Stimulated activated CD8-positive, alpha-beta memory T cell treated with anti-CD3 and anti-CD28 coated beads, Interleukin-15, amount 100 ng/mL, for 4 hours (primary cell): ENCODE results near the gene LRRN2.

ENCODE experiments used
- DNase-seq, 2 donors: peaks; one replicate each; pipeline ENCODE4 v3.0.0-alpha.2; 2020; ENCODE audit warnings: low read depth in 2 of 2

The LRRN2 gene

DNA sequence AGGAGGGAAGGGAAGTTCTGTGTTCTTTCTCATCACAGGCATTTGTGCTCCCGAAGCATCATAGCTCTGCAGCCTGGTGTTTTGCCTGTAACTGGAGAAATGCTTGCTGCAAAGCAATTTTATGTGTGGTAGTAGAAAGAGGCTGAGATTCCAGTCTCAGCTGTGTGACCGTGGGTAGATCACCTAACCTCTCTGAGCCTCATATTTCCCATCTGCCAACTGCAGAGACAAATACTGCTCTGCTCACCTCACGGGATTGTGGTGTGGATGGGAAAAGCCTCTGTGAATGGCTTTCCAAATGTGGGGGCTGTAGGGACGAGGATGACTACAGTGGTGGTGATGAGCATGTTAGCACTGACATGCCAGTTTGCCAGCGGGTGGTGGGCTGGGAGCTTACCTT, 85.3 kb downstream of the LRRN2 start:
- no peak for DNase-seq

DNA sequence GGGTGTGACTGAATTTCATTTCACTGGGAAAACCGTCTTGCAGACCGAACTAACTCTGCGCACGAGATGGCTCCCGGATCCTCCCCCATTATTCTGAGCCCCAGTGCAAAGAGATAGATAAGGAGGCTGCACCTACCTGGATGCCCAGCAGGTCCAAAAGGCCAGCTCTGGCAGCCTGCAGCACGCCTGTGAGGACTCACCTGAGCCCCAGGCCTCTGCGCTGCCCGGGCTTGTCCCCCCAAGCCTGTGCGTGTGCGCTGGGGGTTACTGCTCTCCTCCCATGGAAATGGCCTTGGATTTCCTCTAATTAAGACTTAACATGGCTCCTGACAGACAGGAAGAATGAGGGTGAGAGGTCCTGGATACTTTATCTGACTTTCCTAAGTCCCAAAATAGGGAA, 85.9 kb downstream of the LRRN2 start:
- DNase-seq = no peak

DNA sequence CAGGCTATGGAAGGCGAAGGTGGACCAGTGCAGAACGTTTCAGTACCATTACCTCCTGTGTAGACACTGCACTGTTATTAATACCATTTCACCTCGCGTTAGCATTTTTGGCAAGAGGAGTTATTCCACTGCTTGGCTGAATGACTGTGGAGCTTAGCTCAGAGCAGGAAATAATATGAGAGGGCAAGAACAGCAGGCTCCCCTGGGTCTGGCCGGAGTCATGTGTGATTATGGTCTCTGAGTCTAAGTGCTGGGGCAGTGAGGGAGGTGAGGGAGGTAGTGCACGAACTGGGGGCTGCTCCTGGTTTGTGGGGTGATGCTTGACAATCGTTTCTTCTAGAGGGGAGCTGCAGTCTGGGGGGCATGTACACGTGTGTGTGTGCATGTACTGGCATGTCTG, 86.4 kb downstream of the LRRN2 start:
- no peak for DNase-seq

DNA sequence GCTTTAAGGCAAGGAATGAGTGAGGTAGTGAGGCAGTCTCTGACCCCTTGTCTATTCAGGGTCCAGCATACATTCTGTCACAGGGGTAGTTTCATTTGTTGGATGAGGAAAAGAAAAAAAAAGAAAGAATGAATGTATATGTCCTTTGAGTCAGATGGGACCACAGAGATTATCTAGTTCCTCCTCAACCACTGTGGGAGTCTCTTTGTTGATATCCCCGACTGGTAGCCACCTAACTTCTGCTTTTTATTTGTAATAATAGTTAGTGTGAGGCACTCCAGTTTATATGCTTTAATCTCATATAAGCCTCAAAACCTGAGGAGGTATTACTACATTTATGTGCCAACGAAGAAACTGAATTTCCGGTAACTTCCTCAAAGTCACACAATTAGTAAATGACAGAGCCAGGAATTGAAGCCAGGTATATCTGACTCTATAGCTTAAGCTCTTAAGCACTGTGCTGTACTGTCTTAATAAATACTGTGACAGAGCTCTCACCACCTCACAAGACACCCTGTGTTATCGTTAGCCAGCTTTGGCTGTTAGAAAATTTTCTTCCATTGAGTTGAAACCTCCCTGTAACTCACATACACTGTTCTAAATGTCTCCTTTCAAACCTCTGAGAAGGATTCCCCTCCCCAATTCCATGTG, 87.1 kb downstream of the LRRN2 start:
- DNase-seq = no peak

DNA sequence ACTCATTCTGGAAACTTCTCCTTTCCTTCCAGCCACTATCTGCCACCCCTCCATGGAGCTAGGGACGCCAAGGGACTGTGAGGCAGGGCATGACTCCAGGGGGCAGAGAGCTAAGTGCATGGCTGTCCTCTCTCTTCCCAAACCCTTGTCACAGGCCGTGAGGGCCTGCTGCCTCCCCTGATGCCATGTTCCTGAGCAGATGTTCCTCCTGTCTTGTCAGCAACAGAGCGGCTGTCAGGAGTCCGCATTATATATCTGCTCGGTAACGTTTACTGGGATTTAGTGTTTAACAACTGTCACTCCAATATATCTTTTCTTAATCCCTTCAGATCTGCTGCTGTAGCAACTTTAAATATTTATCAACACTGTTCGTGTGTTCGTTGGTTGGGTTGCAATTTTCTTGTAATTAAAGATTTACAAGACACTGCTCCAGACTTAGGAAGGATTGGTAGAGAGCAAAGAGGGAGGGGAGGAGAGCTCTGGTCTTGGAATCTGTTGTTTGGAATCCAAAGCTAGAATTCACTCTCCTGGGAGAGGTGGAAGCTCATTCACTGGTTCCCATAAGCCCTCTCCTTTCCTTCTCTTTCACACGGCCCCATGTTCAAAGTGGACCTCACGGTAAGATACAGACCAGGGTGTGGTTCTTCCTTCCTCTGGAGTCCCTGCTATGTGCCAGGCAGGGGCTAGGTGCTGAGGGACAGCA, 93.1 kb downstream of the LRRN2 start:
- no peak for DNase-seq

DNA sequence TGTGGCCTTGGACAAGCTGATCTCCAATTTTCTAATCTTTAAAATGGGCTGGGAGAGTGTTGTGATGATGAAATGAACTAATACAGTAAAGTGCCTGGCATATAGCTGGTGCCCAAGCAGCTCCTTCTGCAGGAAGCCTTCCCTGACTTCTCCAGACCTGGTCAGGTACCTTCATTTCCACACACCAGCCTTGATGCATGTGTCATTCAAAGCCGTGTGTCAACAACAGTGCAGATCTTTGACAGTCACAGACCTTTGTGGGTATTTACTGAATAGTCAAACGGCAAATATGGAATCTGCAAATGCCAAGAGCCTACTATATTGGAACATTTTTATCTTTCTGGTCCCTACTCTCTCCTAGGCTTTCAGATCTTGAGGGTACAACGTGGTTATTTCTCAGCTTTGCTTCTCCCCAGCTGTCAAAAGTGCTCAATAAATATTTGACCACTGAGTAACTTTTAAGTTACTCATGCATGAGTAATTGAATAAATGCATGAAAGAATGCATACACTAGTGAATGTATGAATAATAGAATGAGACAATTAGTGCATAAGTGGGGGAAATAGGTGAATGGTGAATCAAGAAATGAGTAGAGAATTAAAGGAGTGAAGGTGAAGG, 94.0 kb downstream of the LRRN2 start:
- no peak for DNase-seq

DNA sequence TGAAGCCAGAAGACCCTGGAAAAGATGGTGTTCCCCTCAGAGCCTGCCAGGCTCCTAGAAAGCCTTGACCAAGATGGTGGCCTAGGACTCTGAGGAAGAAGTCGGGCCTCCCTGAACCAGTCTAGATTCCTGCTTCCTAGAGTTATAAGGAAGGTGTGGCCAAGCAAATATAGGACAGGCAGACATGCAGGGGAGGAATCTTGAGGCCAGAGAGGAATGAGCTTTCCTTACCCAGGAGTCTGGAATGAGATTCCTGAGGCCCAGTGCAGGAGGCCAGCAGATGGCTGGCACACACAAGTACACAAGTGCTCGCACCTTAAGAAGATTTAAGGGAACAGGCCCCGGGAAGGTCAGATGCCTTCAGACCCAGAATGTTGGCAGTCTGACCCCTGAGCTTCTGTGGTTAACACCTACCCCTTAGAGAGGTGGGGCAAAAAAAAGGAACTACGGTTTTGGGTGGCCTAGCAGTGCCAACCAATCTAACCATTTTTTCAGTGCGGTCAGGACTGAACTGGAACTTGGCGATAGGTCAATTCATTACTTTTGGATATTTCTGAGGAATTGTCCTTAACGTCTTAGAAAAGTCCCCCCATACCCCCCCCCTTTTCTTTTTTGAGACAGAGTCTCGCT, 96.0 kb downstream of the LRRN2 start:
- DNase-seq = no peak

DNA sequence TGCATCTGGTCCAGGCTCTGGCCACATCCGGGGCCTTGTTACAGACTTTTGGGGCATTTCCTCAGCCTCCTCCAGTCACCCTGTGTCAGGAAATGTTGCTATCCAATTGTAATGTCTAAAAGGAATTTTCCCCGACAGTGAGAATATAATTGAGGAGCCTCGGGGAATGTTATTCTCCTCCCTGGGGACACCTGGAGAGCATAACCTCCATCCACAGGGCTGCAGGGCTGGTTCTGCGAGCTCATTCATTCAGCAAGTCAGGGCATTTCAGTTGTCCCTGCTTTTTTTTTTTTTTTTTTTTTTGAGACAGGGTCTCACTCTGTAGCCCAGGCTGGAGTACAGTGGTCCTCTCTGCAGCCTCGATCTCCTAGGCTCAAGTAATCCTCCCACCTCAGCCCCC, 96.7 kb downstream of the LRRN2 start:
- DNase-seq = no peak

DNA sequence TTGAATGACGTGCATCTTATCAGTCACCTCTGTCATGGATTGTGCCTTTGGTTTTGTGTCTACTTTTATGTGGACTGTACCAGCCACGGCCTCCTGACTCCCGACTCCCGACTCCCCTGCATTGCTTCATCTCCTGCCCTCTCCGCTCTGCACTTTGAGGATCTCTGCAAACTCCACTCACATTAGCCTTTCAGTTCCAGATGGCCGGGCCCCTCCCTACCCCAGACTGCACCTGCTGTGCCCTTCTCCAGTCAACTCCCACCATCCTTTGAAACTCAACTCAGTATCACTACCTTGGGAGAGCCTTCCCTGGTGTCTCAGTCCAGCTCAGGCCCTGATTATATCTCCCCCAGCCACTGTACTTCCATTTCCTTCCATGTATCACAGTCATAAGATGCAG, 97.9 kb downstream of the LRRN2 start:
- DNase-seq = no peak

DNA sequence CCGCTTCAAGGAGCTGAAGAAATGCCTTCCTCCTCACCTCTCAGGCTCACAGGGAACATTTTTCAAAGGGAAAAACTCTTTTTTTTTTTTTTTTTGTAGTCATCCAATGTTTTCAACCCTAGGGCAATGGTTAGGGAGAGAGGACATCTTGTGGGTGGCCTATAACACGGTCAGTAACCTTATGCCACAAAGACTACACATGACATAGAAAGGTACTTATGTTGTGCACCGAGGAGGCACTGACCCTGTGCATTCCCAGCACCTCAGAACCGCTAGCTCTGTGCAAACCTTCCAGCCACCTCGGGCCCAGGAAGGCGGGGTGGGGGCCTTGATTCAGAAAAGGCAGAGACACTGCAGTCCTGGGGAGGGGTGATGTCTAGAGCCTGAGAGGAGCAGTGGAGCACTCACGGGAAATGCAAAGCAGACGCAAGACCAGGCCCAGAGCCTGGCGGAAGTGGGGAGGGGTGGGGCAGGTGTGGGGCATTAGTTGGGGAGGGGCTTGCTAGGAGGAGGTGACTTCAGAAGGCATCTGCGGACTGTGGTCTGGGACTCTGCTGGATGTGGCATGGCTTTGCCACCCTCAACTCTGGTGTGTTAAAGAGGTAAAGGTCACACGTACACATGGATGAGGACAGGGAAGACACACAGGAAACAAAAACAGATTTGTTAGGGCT, 100.7 kb downstream of the LRRN2 start:
- DNase-seq = no peak

DNA sequence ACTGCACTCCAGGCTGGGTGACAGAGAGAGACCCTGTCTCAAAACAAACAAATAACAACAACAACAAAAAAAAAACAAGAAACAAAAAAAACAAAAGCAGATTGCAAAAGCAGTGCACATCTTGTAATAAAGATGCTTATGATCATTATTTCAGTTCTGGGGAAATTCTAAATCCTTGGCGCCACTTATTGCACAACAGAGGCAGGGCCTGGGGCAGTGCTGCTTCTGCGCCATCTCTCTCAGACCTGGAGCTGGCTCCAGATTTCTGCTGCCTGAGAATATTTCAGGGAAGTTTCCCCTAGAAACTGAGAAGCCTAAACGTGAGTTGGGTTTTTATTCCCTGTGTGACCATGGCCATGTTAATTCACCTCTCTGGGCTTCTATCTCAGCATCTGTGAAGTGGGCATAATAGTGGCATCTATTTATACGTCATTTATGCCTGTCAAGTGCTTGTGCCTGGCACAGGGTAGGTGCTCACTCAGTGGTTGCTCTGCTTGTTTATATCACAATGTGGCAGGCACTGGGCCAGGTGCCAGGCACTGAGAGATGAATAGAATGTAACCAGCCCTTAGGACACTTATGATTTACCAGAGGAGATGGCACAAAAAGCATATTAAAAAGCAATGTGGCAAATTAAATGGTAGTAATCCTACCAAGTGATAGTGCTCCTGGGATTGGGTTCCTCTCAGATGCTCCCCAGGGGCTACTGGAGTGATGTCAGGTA, 101.5 kb downstream of the LRRN2 start:
- DNase-seq = no peak

DNA sequence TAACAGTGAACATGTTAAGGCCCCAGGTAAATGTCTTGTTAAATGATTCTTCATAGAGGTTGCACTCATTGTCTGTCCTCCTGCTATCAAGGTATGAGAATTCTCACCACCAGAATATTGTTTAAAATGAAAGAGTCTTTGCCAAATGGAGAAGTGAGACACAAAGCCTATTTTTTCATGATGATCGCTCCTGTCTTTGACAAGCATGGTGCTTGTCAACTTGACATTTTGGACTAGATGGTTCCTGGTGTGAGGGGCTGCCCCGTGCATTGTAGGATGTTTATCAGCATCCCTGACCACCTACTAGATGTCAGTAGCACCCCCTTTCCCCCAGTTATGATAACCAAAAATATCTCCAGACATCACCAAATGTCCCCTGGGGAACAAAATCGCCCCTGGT, 103.8 kb downstream of the LRRN2 start:
- DNase-seq = no peak

DNA sequence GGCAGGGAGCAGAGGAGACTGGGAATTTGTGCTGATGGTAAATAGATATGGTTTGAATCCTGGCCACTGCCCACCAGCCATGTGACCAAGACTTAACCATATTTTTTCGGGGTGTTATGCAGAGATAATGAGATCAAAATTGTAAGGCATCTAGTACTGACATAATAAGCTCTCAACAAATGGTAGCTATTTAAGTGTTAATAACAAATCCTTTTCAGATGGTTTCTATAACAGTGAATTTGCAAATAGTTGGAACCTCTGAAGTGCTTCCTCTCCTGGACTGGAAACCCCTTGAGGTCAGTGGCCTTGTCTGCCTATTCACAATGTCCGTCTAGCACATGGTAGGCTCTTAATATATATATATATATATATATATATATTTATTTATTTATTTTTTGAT, 104.7 kb downstream of the LRRN2 start:
- DNase-seq = no peak

DNA sequence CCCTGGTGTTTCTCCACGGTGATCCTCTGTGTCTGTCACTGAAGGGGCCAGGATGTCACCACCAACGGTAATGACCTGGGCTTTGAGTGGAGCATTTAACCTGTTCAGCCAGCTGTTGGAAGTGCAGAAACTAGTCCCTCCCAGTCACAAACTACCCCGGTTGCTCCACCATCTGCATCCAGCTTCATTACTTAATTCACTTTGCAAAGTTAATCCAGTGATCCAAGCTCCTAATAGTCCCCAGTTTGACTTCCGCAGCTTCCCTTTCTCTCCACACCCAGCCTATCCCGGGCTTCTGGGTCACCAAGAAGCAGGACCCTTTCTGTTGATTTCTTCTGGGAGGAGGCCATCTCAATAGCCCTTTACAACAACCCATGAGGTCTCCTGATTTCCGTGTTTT, 105.9 kb downstream of the LRRN2 start:
- no peak for DNase-seq

DNA sequence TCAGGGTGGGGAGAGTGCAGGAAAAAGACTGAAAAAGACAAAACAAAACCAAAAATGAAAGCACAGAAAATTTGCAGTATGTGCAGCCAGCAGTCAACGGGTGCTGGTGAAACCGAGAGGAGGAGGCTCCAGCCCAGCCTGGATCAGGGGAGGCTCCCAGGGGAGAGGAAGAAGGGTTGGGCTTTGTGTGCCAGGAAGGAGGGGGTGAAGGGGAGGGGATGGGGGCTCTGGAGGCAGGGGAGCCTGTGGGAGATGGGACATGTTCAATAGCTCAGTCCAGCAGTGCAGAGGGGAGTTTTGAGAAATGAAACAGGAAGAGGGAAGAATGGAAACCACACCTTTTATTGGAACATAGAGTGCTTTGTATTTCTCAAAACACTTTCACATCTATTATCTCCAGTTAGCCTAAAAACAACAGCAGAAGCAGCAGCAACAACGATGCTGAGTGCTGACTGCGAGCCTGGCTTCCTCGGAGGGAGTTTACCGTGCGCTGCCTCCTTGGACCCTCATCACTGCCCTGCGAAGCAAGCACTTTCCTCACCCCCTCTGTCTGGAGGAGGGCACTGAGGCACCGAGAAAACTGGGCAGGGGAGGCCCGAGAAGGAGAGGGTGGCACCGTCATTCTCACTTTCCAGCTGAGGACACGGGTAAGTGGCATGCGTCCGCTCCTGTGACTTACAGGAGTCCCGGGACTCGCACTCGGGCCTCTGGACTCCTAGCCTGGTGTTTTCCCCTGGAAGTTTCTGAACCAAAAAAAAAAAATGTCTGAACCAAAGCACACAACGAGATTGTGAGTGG, 106.5 kb downstream of the LRRN2 start:
- no peak for DNase-seq

DNA sequence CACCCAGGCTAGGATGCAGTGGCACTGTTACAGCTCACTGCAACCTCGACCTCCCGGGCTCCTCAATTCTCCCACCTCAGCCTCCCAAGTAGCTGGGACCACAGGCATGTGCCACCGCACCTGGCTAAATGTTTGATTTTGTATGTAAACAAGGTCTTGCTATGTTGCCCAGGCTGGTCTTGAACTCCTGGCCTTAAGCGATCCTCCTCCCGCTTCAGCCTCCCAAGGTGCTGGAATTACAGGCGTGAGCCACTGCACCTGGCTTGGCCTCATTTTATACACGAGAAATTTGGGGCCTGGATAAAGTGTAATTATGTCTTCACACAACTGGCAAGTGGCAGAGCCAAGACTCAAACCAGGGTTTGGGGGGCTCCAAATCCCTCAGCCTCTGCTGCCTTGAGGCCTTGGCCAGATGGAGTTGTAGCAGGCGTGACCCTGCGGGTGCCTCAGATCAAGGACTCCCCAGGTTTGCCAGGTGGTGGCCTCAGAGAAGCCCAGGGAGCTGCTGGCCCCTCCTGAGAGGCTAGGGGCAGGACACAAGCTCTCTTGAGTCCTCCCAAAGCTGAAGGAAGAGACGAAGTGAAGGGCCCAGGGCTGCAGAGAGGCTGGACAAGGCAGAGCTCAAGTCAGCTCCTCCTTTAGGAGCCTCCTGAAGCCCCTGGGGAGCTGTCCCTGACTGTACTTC, 107.6 kb downstream of the LRRN2 start:
- no peak for DNase-seq

DNA sequence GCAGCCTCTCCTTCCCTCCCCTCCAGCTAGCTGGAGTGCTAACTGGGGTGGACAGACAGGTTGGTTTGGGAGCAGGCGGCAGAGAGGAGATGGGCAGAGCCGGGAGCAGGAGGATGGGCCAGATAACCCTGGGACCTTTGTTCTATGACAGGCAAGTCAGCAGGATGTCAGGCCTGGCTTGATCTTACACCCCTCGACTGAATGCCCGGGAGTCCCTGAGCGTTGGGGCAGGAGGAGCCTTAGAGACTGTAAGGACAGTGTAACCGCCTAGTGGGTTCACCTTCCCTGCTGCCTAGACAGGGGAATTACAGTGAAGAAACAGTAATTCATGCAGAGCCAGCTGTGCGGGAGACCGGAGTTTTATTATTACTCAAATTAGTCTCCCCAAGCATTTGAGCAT, 109.1 kb downstream of the LRRN2 start:
- DNase-seq = no peak

DNA sequence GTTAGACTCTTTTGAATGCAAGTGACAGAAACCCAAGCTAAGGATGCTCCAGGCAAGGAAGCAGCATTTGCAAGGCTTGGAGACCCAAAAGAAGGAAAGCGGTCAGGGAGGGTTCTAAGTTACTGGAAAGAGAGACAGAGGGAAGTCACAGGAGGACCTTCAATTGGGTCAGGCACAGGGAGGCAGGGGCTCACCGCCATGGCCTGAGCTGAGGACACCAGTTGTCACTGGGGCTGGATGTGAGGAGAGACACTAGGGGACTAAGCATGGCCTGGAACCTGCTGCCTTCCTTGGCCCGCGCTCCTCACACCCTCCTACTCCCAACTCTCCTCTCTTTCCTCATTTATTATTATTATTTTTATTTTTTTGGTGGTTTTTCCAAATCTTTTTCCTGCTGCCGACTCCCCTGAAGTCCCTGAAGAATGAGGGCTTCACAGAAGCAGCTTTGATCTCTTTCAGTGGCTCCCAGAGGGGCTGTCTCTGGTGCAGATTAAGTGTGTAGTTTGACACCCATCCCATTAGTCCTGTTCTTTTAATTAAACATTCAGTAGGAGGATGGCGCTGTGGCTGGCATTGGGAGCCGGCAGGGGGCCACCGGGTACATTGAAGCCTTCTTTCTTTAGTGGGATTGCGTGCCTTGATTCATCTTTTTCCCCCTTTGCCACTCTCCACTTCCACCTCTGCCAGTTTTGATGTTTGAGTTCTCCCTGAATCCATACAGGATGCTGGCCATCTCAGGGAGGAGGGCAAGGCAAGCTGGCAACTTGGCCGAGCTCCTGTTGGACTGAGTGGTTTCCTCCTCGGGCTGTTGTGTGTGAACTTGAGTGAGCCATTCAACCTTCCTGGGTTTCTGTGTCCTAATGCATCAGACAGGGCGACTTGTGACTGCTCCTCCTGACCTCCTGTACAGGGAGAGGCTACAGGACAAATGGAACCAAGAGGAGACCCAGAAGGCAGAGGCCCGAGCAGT, 110.0 kb downstream of the LRRN2 start:
- no peak for DNase-seq

DNA sequence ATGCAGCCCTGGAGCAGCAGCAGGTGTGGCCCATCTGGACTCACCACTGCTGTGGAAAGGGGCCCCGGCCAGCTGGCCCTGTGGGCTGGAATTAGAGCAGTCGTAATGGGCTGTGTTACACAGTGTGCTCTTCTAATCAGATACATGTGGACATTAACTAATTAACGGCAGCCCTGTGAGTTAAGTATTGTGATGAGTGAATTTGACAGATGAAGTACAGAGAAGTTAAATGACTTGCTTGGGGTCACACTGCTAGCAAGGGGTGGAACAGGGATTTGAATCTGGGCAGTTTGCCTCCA, 110.7 kb downstream of the LRRN2 start:
- DNase-seq = no peak
